Vagina (tissue), 2 donors: Measurements from ENCODE around the gene GSX2. TPM values are rescaled to one million over a fixed set of nuclear protein-coding genes. Genes with fewer than 3 reads are reported as not detected.
A peak's percentile ranks its signal among the peaks of the same experiment; 100 is the strongest.

Experiments used
- DNase-seq, 2 donors: peaks; one replicate each; pipeline ENCODE4 v3.0.0-alpha.2; 2017; ENCODE audit errors: extremely low spot score in 2 of 2
- H3K27ac ChIP-seq: fragments of 200-600 bp; sonication (generic); one replicate; pipeline ENCODE4 v1.5.1; 2019
- H3K27me3 ChIP-seq: fragments of 200-600 bp; sonication (generic); one replicate; pipeline ENCODE4 v1.5.1; 2019
- H3K36me3 ChIP-seq, 2 donors: fragments of 200-600 bp; sonication (generic); one replicate each; pipeline ENCODE4 v1.5.1; 2017 to 2019
- H3K4me1 ChIP-seq: fragments of 200-600 bp; sonication (generic); one replicate; pipeline ENCODE4 v1.5.1; 2019
- H3K4me3 ChIP-seq, 2 donors: fragments of 200-600 bp; sonication (generic); 1 replicate in 1 of 2; 2 replicates in 1 of 2; pipeline ENCODE4 v1.5.1; 2016 to 2019
- H3K9me3 ChIP-seq: fragments of 200-600 bp; sonication (generic); one replicate; pipeline ENCODE4 v1.5.1; 2019
- CTCF ChIP-seq, 3 experiments: fragments of 450-650 bp in 2 of 3; fragments of 200-600 bp in 1 of 3; sonication (generic) in 1 of 3; IDR thresholded peaks; one replicate each; pipeline ENCODE4 v1.5.1; 2017 to 2019; ENCODE audit warnings: antibody characterized with exemption in 3 of 3, mild to moderate bottlenecking in 2 of 3, moderate library complexity in 2 of 3
- POLR2A ChIP-seq, 2 donors: fragments of 450-650 bp; IDR thresholded peaks; one replicate each; pipeline ENCODE4 v1.6.1; 2017; ENCODE audit warnings: antibody characterized with exemption in 2 of 2, mild to moderate bottlenecking in 2 of 2, moderate library complexity in 2 of 2
- POLR2AphosphoS5 ChIP-seq, 2 donors: sonication (generic); formaldehyde crosslinking; IDR thresholded peaks; one replicate each; pipeline ENCODE4 v1.9.0; 2017; ENCODE audit warnings: antibody characterized with exemption in 2 of 2, mild to moderate bottlenecking in 2 of 2, low read depth in 1 of 2; ENCODE audit not compliant: insufficient read depth in 1 of 2
- intact Hi-C: fragments of 100-400 bp; cut with DNase I; formaldehyde crosslinking; loops from one replicate; pipeline ENCODE4 v1.15.1; 2023
- total RNA-seq: library from RNA; depleted of rRNA; stranded (reverse); fragments of >200 nt; gene quantifications from one replicate; pipeline ENCODE4 v1.2.3, GENCODE V29; 2016

The GSX2 gene
- total RNA-seq, 1 donor from 2014 or later, result not detected

- H3K9me3 ChIP-seq, result no peaks in the 10 kb centered on the region
- no peaks in the 10 kb centered on the region for H3K36me3 ChIP-seq
- DNase-seq, result no peak
- intact Hi-C loops, result no loop called here
- peaks cover 72% of the 10 kb centered on the region for H3K4me1 ChIP-seq
- TF ChIP-seq POLR2AphosphoS5 (IDR thresholded peaks at IDR 0.05; ENCODE audit: insufficient read depth in 1 of 2, low read depth in 1 of 2), result no peak
- TF ChIP-seq CTCF (IDR thresholded peaks at IDR 0.05), result no peak
- no peak for TF ChIP-seq POLR2A (IDR thresholded peaks at IDR 0.05)
- no peaks in the 10 kb centered on the region for H3K27me3 ChIP-seq
- no peak overlapping the region for H3K4me3 ChIP-seq
- no peak overlapping the region for H3K27ac ChIP-seq
These were observed 41.8 kb upstream of the GSX2 start for GRCh38 chr4:54058171-54058570.

GRCh38 chr4:54060116-54060515 lies 39.8 kb upstream of the GSX2 start:
- TF ChIP-seq CTCF (IDR thresholded peaks at IDR 0.05) (no peak), POLR2A (IDR thresholded peaks at IDR 0.05) (no peak), POLR2AphosphoS5 (IDR thresholded peaks at IDR 0.05; ENCODE audit: insufficient read depth in 1 of 2, low read depth in 1 of 2) (no peak)
- no peaks in the 10 kb centered on the region for H3K36me3 ChIP-seq
- intact Hi-C loops, result loop anchor here (10.0 kb wide), 1 partner anchor 175 kb away; no protein-coding TSS in a partner anchor
- no peaks in the 10 kb centered on the region for H3K9me3 ChIP-seq
- no peak for DNase-seq
- H3K27ac ChIP-seq, result no peak overlapping the region
- no peaks in the 10 kb centered on the region for H3K27me3 ChIP-seq
- H3K4me1 ChIP-seq, result peaks cover 65% of the 10 kb centered on the region
- H3K4me3 ChIP-seq, result no peak overlapping the region

- TF ChIP-seq CTCF (IDR thresholded peaks at IDR 0.05) (no peak), POLR2A (IDR thresholded peaks at IDR 0.05) (no peak), POLR2AphosphoS5 (IDR thresholded peaks at IDR 0.05; ENCODE audit: insufficient read depth in 1 of 2, low read depth in 1 of 2) (no peak)
- Histone ChIP-seq H3K27ac (no peak overlapping the region), H3K9me3 (no peaks in the 10 kb centered on the region), H3K27me3 (no peaks in the 10 kb centered on the region), H3K4me1 (peaks cover 74% of the 10 kb centered on the region), H3K36me3 (no peaks in the 10 kb centered on the region), H3K4me3 (peak overlapping the region in 1 of 2 donors; percentile 4)
- no peak for DNase-seq
- intact Hi-C loops, result loop anchor here (10.0 kb wide), 1 partner anchor 174 kb away; no protein-coding TSS in a partner anchor
These were observed 38.9 kb upstream of the GSX2 start for GRCh38 chr4:54061067-54061466.

- no peaks in the 10 kb centered on the region for H3K36me3 ChIP-seq
- H3K4me1 ChIP-seq, result peaks cover 72% of the 10 kb centered on the region
- peak overlapping the region in 1 of 2 donors; percentile 94 for H3K4me3 ChIP-seq
- no peak overlapping the region for H3K27ac ChIP-seq
- no peak for TF ChIP-seq POLR2AphosphoS5 (IDR thresholded peaks at IDR 0.05; ENCODE audit: insufficient read depth in 1 of 2, low read depth in 1 of 2)
- no peak for TF ChIP-seq POLR2A (IDR thresholded peaks at IDR 0.05)
- TF ChIP-seq CTCF (IDR thresholded peaks at IDR 0.05), result no peak
- no peaks in the 10 kb centered on the region for H3K27me3 ChIP-seq
- no peak for DNase-seq
- intact Hi-C loops, result loop anchor here (10.0 kb wide), 1 partner anchor 173 kb away; no protein-coding TSS in a partner anchor
- H3K9me3 ChIP-seq, result no peaks in the 10 kb centered on the region
These were observed 38.1 kb upstream of the GSX2 start for GRCh38 chr4:54061873-54062272.

- no peaks in the 10 kb centered on the region for H3K27me3 ChIP-seq
- H3K4me3 ChIP-seq, result peak overlapping the region; percentile 75 to 94
- TF ChIP-seq POLR2AphosphoS5 (IDR thresholded peaks at IDR 0.05; ENCODE audit: insufficient read depth in 1 of 2, low read depth in 1 of 2) (no peak), POLR2A (IDR thresholded peaks at IDR 0.05) (no peak), CTCF (IDR thresholded peaks at IDR 0.05) (no peak)
- H3K27ac ChIP-seq, result peak overlapping the region; percentile 96
- intact Hi-C loops, result loop anchor here (10.0 kb wide), 1 partner anchor 172 kb away; no protein-coding TSS in a partner anchor
- DNase-seq, result no peak
- no peaks in the 10 kb centered on the region for H3K9me3 ChIP-seq
- no peaks in the 10 kb centered on the region for H3K36me3 ChIP-seq
- H3K4me1 ChIP-seq, result peaks cover 67% of the 10 kb centered on the region
These were observed 37.6 kb upstream of the GSX2 start for GRCh38 chr4:54062392-54062791.
